ENCODE data around the gene PLSCR3.

GRCh38 chr17:7356072-7356549 is 38.2 kb downstream of the PLSCR3 start:
- TF ChIP-seq EZH2 (IDR thresholded peaks at IDR 0.05; ENCODE audit: borderline replicate concordance, low read length) (no peak), CTCF (conservative IDR thresholded peaks at IDR 0.05 in 1 of 2, IDR thresholded peaks at IDR 0.05 in 1 of 2; ENCODE audit: extremely low read depth in 1 of 2, insufficient read depth in 1 of 2, low read depth in 1 of 2, low read length in 2 of 2) (peak; percentile 84 to 95)
